LHCN-M2 (cell line): ENCODE data around the gene RNF39. TPM values are rescaled to one million over a fixed set of nuclear protein-coding genes. Genes with fewer than 3 reads are reported as not detected.

Source experiments
- DNase-seq: peaks from one replicate; pipeline ENCODE4 v3.0.0-alpha.2; 2012; ENCODE audit warnings: low read depth
- total RNA-seq: library from RNA; depleted of rRNA; stranded (reverse); fragments of >200 nt; gene quantifications from 2 replicates; pipeline ENCODE4 v1.2.3, GENCODE V29; 2014

Gene RNF39
- total RNA-seq, 1 experiment from 2014 or later = not detected

DNA sequence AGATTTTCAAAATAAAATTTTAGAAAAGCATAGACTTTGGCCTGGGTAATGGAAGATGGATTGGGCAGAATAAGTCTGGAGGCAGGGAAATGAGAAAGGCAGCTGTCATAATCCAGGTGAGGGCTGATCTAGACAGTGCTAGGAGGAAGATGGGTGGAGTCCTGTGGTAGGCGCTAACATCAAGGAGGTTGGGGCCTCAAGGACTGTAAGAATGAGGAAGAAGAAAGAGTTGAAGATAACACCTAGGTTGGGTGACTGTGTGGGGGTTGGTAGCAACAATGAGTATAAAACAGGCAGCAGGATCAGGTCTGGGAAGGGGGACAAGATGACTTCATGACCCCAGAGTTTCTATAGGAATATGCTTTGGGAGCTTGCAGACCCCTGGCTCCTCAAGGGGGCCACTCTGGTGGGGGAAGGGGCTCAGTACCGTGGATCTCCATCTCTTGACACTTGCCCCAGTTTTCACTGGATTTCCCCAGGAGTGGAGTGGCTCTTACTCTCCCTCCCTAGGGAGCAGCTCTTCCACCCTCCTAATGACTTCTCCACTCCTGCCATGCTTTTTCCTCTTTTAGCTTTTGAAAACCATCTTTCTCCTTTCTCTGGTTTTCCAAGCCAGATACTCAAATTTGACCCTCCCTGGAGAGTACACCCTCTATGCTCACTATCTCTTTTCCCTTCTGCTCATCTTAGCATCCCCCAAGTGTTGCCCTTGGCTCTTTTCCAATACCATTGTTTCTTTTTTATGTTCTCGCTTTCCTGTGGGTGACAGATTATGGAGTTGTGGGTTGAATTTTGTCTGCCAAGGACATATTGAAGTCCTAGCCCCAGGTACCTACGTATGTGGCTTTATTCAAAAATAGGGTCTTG, 22.6 kb upstream of the RNF39 start:
- no peak for DNase-seq

DNA sequence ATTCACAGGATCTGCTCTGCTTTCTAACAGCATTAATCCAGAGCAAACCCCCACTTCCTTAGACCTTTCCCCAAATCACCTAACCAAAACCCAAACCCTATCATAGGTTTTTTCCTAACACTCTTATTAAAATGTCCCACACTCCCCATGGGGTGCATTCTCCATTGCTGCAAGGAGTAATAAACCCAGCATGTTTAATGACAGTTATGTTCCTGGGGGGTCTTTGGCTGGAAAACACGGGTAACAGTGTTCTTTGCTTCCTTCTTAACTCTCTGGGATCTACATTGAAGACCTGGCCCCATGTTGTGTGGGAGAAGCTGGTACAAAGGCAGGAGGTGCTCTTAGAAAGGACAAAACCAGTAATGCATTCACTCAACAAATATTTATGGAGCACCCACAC, 21.3 kb upstream of the RNF39 start:
- DNase-seq = no peak

- no peak for DNase-seq
Observed at GRCh38 chr6:30093951-30094661, 18.5 kb upstream of the RNF39 start.

GRCh38 chr6:30092852-30093543, 17.4 kb upstream of the RNF39 start:
- DNase-seq = no peak

- DNase-seq = peak; percentile 77
Observed at GRCh38 chr6:30091577-30092381, 16.2 kb upstream of the RNF39 start.

GRCh38 chr6:30087876-30088275, 12.3 kb upstream of the RNF39 start:
- DNase-seq = no peak

DNA sequence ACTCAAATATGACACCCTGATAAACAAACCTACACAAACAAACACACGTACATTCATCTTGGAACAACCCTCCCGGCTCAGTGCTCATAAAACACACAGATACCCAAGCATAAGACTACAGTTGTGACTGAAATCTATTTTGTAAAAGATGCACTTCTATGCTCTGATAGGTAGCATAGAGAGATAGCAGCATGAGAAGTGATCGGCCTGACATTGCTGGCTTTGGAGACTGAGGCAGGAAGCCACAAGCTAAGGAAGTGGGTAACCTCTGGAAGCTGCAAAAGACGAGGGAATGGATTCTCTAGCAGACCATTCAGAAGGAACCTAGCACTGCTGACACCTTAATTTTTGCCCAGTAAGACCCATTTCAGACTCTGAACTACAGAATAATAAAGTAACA, 1.6 kb upstream of the RNF39 start:
- no peak for DNase-seq

GRCh38 chr6:30075790-30076732, 492 bp upstream of the RNF39 start:
- DNase-seq = no peak

DNA sequence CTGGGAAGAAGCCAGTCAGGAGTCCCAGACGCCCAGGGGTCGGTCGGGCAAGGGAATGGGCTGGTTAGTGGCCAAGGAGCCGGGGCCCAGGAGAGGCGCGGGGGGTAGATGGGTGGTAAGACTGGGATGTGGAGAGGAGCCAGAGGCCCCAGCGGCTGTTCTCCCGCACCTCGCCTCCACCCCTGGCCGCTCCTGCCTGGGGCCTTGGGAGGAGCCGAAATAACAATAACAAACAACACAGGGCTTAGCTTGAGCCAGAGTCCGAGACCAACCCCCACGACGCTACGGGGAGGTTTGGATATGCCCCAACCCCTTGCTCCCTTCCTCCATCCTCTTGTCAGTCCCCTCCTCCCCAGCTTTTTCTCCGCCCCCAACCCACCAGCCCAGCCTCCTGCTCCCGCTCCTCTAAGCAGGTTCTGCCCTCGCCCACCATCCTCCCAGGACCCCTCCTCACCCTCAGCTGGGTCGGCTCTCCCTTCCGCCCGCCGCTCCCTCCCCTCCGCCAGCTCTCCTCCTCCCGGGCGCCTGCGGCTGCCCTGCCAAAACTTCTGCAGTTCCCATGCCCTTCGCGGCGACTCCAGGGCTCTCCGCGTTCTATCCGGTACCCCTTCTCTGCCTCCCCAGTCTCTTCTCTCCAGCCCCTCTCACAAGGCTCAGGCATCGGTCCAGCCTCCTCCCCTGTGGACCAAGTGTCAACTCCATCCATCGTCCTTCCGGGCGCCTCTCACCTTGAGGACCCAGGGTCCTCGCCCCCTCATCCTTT, 1.1 kb downstream of the RNF39 start:
- DNase-seq = no peak

GRCh38 chr6:30073489-30074235, 1.9 kb downstream of the RNF39 start:
- DNase-seq = no peak

DNA sequence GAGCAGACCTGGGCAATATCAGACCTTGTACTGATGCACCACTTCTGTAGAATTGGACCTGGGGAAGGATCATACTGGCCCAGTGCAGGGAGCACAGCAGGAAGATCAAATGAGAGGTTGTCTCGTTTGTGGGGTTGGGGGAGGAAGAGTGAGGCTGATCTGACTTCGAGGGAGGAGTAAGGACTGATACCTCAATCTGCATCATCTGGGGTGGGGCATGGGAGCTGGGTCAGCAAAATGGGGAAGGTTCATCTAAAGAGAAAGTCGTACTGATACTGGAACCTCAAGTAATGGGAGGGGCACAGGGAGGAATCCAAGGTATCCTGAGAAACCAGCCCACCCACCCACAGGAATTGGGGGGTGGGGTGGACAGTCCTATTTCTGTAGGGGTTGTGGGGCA, 3.7 kb downstream of the RNF39 start:
- no peak for DNase-seq

DNA sequence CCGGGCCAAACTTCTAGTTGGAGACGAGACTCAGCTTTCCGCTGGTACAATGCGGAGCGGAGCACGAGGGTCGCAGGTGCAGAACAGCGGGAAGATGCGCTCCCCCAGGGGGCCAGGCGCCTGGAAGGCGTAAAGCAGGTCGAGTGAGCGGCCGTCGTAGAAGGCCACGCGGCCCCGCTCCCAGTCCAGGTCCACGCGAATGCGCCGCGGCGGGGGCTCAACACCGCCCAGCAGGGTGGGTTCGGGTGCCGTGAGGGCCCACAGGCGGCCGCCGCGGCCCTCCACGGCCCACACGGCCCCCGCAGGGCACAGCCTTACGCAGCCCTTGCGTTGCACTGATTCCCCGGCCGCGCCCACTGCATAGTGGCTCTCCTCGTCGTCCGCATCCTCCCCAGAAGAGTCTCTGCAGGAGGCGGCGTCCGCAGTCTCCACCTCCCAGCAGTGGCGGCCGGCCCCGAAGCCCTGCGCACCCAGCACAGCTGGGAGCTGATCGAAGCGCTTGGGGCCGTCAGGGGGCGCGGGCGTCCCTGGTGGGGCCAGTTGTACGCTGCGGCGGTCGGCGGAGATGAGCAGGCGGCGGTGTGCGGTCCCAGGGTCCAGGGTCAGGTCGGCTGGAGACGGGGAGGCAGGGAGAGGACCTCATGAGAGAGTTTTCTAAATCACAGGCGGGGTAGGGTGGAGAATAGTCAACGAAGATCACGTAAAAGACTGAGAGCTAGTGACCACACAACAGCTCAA, 4.3 kb downstream of the RNF39 start:
- DNase-seq = no peak

GRCh38 chr6:30067460-30068139, 8.0 kb downstream of the RNF39 start:
- DNase-seq = no peak

- DNase-seq = peak; percentile 99
Observed at GRCh38 chr6:30066577-30067459, 8.8 kb downstream of the RNF39 start, which contains the start of gene PPP1R11. Gene PPP1R11, plus strand, starts transcription at chr6:30067198. Its CDS starts 213 bp downstream, at chr6:30067411.

DNA sequence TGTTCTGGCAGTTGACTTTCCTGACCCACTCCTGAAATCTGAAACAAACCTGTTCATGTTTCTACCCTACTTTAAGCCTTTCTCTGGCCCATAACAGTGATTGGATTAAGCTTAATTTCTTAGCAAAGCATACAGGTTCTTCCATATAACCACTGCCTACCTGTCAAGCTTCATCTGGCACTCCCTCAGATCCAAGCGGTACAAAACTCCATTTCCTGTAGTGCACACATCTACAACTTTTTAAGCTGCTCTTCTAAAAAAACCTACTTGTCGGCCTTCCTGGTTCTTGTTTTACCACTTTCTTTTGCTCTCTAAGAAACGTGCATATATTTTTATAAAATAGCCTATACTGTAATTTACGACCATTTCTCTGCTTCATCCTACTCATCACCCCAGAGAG, 9.5 kb downstream of the RNF39 start:
- no peak for DNase-seq

DNA sequence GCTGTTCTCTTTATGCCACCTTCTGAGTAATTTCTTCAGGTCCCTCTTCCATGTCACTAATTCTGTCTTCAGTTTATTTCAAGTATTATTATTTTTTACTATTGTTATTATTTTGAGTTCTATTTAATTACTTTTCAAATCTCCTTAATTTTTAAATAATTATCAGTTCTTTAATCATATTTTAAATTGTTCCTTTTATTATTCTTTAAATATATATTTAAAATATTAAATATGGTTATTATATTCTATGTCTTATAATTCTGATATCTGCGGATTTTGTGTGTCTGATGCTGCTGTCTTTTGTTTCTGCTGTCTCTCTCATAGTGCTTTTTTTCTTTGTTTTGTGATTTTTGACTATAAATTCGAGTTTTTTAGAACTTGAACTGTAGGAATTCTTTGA, 12.3 kb downstream of the RNF39 start:
- DNase-seq = no peak
